ENCODE results near the gene NAV3.

The NAV3 gene, protein sequence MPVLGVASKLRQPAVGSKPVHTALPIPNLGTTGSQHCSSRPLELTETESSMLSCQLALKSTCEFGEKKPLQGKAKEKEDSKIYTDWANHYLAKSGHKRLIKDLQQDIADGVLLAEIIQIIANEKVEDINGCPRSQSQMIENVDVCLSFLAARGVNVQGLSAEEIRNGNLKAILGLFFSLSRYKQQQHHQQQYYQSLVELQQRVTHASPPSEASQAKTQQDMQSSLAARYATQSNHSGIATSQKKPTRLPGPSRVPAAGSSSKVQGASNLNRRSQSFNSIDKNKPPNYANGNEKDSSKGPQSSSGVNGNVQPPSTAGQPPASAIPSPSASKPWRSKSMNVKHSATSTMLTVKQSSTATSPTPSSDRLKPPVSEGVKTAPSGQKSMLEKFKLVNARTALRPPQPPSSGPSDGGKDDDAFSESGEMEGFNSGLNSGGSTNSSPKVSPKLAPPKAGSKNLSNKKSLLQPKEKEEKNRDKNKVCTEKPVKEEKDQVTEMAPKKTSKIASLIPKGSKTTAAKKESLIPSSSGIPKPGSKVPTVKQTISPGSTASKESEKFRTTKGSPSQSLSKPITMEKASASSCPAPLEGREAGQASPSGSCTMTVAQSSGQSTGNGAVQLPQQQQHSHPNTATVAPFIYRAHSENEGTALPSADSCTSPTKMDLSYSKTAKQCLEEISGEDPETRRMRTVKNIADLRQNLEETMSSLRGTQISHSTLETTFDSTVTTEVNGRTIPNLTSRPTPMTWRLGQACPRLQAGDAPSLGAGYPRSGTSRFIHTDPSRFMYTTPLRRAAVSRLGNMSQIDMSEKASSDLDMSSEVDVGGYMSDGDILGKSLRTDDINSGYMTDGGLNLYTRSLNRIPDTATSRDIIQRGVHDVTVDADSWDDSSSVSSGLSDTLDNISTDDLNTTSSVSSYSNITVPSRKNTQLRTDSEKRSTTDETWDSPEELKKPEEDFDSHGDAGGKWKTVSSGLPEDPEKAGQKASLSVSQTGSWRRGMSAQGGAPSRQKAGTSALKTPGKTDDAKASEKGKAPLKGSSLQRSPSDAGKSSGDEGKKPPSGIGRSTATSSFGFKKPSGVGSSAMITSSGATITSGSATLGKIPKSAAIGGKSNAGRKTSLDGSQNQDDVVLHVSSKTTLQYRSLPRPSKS (N-terminal part only)

DNA sequence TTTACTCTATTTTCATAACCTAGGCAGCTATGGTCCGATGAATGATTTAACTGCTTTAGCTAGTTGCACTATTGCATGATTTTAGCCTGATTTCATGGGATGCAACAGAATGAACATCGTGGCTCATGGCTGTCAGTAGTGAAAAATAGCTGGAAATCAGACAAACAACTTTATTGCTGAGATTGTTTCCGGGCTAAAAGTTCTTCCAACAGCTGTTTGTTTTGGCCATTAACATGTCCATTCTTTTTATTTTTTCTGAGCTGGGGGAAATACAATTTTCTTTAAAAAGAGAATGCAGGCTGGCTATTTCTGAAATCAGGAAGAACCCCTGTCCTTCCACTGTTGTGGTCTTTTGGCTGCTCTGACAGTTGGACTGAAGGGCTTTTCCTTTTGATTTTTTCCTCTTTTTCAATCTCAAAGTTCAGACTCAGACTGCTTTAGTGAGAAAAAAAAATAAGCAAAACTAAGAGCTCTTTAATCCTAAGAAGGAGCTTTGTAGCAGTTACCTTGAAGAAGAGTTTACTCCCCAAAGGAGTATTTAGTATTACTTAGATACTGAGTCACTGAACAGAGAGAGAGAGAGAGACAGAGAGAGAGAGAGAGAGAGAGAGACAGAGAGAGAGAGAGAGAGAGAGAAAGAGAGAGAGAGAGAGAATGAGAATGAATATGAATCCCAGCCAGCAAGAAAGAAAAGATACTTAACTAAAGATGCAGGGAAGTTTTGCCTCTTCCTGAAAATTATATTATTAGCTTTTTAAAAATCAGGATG lies at the start of gene NAV3:
TSS of gene NAV3 (plus strand) at position 312 of the 769 bp plus-strand sequence. CDS start 568 bp downstream, outside the sequence.
- TF ChIP-seq, protein P1, sequence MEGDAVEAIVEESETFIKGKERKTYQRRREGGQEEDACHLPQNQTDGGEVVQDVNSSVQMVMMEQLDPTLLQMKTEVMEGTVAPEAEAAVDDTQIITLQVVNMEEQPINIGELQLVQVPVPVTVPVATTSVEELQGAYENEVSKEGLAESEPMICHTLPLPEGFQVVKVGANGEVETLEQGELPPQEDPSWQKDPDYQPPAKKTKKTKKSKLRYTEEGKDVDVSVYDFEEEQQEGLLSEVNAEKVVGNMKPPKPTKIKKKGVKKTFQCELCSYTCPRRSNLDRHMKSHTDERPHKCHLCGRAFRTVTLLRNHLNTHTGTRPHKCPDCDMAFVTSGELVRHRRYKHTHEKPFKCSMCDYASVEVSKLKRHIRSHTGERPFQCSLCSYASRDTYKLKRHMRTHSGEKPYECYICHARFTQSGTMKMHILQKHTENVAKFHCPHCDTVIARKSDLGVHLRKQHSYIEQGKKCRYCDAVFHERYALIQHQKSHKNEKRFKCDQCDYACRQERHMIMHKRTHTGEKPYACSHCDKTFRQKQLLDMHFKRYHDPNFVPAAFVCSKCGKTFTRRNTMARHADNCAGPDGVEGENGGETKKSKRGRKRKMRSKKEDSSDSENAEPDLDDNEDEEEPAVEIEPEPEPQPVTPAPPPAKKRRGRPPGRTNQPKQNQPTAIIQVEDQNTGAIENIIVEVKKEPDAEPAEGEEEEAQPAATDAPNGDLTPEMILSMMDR (IDR thresholded peaks at IDR 0.05; ENCODE audit: low read depth, low read length): no peak
- Histone ChIP-seq H3K27me3 (ENCODE audit: insufficient read depth, low read depth, severe bottlenecking) (no peaks in the 10 kb centered on the region), H3K4me3 (ENCODE audit: low read depth, low read length) (no peak within 1 kb of the TSS), H3K9me3 (ENCODE audit: severe bottlenecking) (no peaks in the 10 kb centered on the region), H3K27ac (no peak within 1 kb of the TSS), H3K36me3 (no peaks in the 10 kb centered on the region)
- no peak for DNase-seq

GRCh38 chr12:77782034-77782433 lies 48.7 kb upstream of the NAV3 start:
- TF ChIP-seq, protein P1 (IDR thresholded peaks at IDR 0.05; ENCODE audit: low read depth, low read length): no peak
- Histone ChIP-seq H3K36me3 (no peaks in the 10 kb centered on the region), H3K27ac (no peak overlapping the region), H3K27me3 (ENCODE audit: insufficient read depth, low read depth, severe bottlenecking) (no peaks in the 10 kb centered on the region), H3K9me3 (ENCODE audit: severe bottlenecking) (no peaks in the 10 kb centered on the region), H3K4me3 (ENCODE audit: low read depth, low read length) (no peak overlapping the region)
- no peak for DNase-seq

DNA sequence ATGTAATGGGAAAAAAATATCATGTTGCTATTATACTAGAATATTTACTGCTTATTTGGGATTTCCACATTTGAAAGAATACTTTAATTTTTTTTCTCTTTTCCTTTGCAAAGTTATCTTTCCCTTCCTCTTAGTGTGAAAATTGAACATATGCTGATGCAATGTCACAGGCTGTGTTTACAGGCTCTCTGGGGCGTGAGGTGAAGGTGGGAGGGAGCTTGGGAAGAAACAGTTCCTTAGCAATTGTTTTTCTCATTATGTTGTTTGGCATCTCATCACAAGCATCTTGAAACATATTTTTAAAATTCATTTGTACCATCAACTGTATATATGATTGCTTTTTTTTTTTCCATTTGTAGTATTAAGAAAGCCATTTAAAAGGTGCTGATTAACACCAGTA lies 47.9 kb upstream of the NAV3 start:
- DNase-seq: no peak
- H3K27ac ChIP-seq: no peak overlapping the region
- TF ChIP-seq, protein P1 (IDR thresholded peaks at IDR 0.05; ENCODE audit: low read depth, low read length): no peak
- no peaks in the 10 kb centered on the region for H3K9me3 ChIP-seq (ENCODE audit: severe bottlenecking)
- H3K27me3 ChIP-seq (ENCODE audit: insufficient read depth, low read depth, severe bottlenecking): no peaks in the 10 kb centered on the region
- no peak overlapping the region for H3K4me3 ChIP-seq (ENCODE audit: low read depth, low read length)
- no peaks in the 10 kb centered on the region for H3K36me3 ChIP-seq

- Histone ChIP-seq H3K27ac (no peak overlapping the region), H3K4me3 (ENCODE audit: low read depth, low read length) (no peak overlapping the region), H3K27me3 (ENCODE audit: insufficient read depth, low read depth, severe bottlenecking) (no peaks in the 10 kb centered on the region), H3K36me3 (no peaks in the 10 kb centered on the region), H3K9me3 (ENCODE audit: severe bottlenecking) (no peaks in the 10 kb centered on the region)
- TF ChIP-seq, protein P1 (IDR thresholded peaks at IDR 0.05; ENCODE audit: low read depth, low read length): no peak
- no peak for DNase-seq
These were observed 45.5 kb upstream of the NAV3 start for GRCh38 chr12:77785211-77785610.

GRCh38 chr12:77786675-77787074 lies 44.0 kb upstream of the NAV3 start:
- Histone ChIP-seq H3K27ac (no peak overlapping the region), H3K36me3 (no peaks in the 10 kb centered on the region), H3K4me3 (ENCODE audit: low read depth, low read length) (no peak overlapping the region), H3K9me3 (ENCODE audit: severe bottlenecking) (no peaks in the 10 kb centered on the region), H3K27me3 (ENCODE audit: insufficient read depth, low read depth, severe bottlenecking) (no peaks in the 10 kb centered on the region)
- DNase-seq: no peak
- TF ChIP-seq, protein P1 (IDR thresholded peaks at IDR 0.05; ENCODE audit: low read depth, low read length): no peak
